Aorta (tissue), 5 donors: Measurements from ENCODE around the gene ELANE. TPM values are rescaled to one million over a fixed set of nuclear protein-coding genes. Genes with fewer than 3 reads are reported as not detected.

Experiments
- ATAC-seq: fragments of 200-7000 bp; cut with Tn5 transposase; one replicate; pipeline ENCODE4 v1.9.1; 2022; ENCODE audit warnings: moderate library complexity; ENCODE audit not compliant: low FRiP score
- DNase-seq, 2 donors: peaks; one replicate each; pipeline ENCODE4 v3.0.0-alpha.2; 2020
- H3K27ac ChIP-seq, 2 donors: one replicate each; pipeline ENCODE4 v1.5.1; 2013; ENCODE audit warnings: low read length in 2 of 2, mild to moderate bottlenecking in 2 of 2, moderate library complexity in 2 of 2, control low read depth in 1 of 2, inconsistent platforms in 1 of 2, low read depth in 1 of 2
- H3K27me3 ChIP-seq, 2 donors: one replicate each; pipeline ENCODE4 v1.6.1; 2013; ENCODE audit warnings: control low read depth in 1 of 2, low read length in 1 of 2, mild to moderate bottlenecking in 1 of 2, moderate library complexity in 1 of 2; ENCODE audit not compliant: insufficient read depth in 2 of 2, control insufficient read depth in 1 of 2
- H3K36me3 ChIP-seq, 2 donors: one replicate each; pipeline ENCODE4 v1.6.1; 2013; ENCODE audit warnings: control low read depth in 1 of 2, low read length in 1 of 2, mild to moderate bottlenecking in 1 of 2; ENCODE audit not compliant: insufficient read depth in 2 of 2, control insufficient read depth in 1 of 2
- H3K4me1 ChIP-seq, 2 donors: one replicate each; pipeline ENCODE4 v1.6.1; 2013; ENCODE audit warnings: low read length in 2 of 2, control low read depth in 1 of 2, mild to moderate bottlenecking in 1 of 2, moderate library complexity in 1 of 2; ENCODE audit not compliant: insufficient read depth in 2 of 2, control insufficient read depth in 1 of 2
- H3K4me3 ChIP-seq, 2 donors: one replicate each; pipeline ENCODE4 v1.5.1; 2013; ENCODE audit warnings: low read length in 2 of 2, control low read depth in 1 of 2, mild to moderate bottlenecking in 1 of 2
- H3K9me3 ChIP-seq: one replicate; pipeline ENCODE4 v1.6.1; 2013; ENCODE audit warnings: mild to moderate bottlenecking, low read length; ENCODE audit not compliant: control insufficient read depth
- WGBS, 2 donors: extraction: QIAGEN DNeasy Blood & Tissue Kit; methylation state at CpG; one replicate each; pipeline ENCODE4 v1.1.7; 2013; 5-methylcytosine and 5-hydroxymethylcytosine counted together
- intact Hi-C, 2 donors: fragments of 100-400 bp; cut with DNase I; formaldehyde crosslinking; loops; one replicate each; pipeline versions ENCODE4 v1.14.2 to v1.15.0; 2022
- polyA plus RNA-seq, 2 donors: library from polyadenylated mRNA; stranded (reverse); fragments of 200-250 nt; gene quantifications; one replicate each; pipeline ENCODE4 v1.2.3, GENCODE V29; 2013
- total RNA-seq, 2 donors: library from RNA; stranded (reverse); fragmentation: NEBNext Ultra II Directional; extraction: Animal tissue kit (Norgen Biotek cat#: 25700); gene quantifications; one replicate each; pipeline ENCODE4 v1.2.1, GENCODE V29; 2021
- donor health status: healthy with polysubstance abuse.
- donor health status: Bipolar disorder and iron deficiency.
- donor health status: DM: no; HTN: no; CAD: no.
- donor health status: DM: no; HTN: no; CAD: no.
- donor health status: DM: yes; HTN: yes; CAD: no.

ELANE gene
- total and polyA plus RNA-seq, 4 donors = 2.0 TPM; not detected in 3

DNA sequence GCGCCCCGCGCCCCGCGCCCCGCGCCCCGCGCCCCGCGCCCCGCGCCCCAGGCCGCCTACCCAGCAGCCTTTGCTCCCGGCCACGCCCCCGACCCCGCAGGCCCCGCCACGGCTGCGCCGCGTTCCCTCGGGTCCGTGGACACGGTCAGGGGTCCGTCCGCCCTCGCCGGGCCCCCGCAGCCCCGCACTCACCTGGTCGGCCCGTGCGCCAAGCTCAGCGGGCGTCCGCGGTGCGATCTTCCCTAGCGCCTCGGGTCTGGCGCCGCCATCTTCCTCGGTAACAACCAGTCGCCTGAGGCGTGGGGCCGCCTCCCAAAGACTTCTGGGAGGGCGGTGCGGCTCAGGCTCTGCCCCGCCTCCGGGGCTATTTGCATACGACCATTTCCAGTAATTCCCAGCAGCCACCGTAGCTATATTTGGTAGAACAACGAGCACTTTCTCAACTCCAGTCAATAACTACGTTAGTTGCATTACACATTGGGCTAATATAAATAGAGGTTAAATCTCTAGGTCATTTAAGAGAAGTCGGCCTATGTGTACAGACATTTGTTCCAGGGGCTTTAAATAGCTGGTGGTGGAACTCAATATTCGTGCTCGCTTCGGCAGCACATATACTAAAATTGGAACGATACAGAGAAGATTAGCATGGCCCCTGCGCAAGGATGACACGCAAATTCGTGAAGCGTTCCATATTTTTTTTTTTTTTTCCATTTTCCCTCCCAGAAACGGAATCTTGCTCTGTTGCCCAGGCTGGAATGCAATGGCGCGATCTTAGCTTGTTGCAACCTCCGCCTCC, 41.0 kb downstream of the ELANE start, which contains the start of the genes MED16 and RNU6-9:
TSS of gene MED16 (minus strand) at position 294 of the 796 bp plus-strand sequence. CDS start 2,056 bp downstream, outside the sequence.
TSS of gene RNU6-9 (plus strand) at position 591 of the 796 bp plus-strand sequence.
- peak; percentile 95 for ATAC-seq
- peaks cover 0 to 4% of the 10 kb centered on the region in 2 donors for H3K36me3 ChIP-seq
- WGBS, 2 donors = 0 to 1% methylated on average over 51 to 69 of the region's 69 CpGs

DNA sequence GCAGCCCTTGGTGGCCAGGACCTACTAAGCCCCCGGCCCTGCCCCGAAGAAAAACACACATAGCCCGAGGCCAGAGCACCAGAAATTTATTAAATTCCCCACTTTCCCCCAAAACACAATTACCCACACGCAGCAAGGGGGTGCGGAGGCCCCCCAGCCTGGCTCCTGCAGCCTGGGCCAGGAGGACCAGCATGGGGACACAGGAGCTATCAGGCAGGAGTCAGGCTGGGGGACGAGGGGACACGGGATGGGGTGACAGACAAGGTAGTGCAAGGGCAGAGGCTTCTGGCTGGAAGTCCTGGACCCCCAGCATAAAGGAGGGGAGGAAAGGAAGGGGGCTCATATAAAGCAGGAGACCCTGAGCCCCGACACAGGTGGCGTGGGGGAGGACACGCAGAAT, 44.3 kb downstream of the ELANE start:
- Histone ChIP-seq H3K27ac (no peak overlapping the region), H3K4me3 (no peak overlapping the region), H3K36me3 (no peaks in the 10 kb centered on the region), H3K4me1 (no peaks in the 10 kb centered on the region), H3K27me3 (no peaks in the 10 kb centered on the region), H3K9me3 (no peaks in the 10 kb centered on the region)
- no peak for DNase-seq
- intact Hi-C loops = loop anchor here in 1 of 2 donors (10.0 kb wide), 1 partner anchor 198 kb away; the partner anchor contains the start of gene POLR2E
- ATAC-seq = no peak
- 87 to 96% methylated on average over 10 of the region's 10 CpGs for WGBS, 2 donors

More for the DNA sequence above, 41.0 kb downstream of the ELANE start, which contains the start of the genes MED16 and RNU6-9:
- Histone ChIP-seq H3K27me3 (no peaks in the 10 kb centered on the region), H3K4me3 (peak within 1 kb of the TSS; percentile 67 to 93), H3K27ac (peak within 1 kb of the TSS in 1 of 2 donors; percentile 70), H3K4me1 (no peaks in the 10 kb centered on the region), H3K9me3 (no peaks in the 10 kb centered on the region)
- DNase-seq = peak; percentile 95 to 96
- intact Hi-C loops = loop anchor here in 1 of 2 donors (10.0 kb wide), 1 partner anchor 202 kb away; the partner anchor contains the start of gene POLR2E

DNA sequence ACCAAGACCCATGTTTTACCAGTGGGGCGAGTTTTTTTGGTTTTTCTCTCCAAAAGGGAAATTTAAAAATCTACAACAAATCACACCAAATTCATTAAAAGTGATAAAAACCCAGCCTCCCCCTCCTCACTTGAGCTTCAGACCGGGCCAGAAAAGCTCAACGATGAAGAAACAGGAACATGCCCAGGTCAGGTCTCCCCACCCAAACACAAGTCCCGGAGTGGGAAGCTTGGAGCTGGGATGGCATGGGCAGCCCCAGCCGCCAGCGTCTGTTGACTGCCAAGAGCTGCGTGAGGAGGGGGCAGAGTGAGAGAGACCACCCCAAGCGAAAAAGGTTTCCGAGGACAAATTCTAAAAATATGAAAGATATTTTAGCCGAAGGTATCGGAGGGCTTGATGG, 44.9 kb downstream of the ELANE start:
- no peak for DNase-seq
- WGBS, 2 donors = 91 to 92% methylated on average over 11 of the region's 11 CpGs
- H3K4me1 ChIP-seq = no peaks in the 10 kb centered on the region
- H3K36me3 ChIP-seq = no peaks in the 10 kb centered on the region
- no peaks in the 10 kb centered on the region for H3K9me3 ChIP-seq
- intact Hi-C loops = loop anchor here in 1 of 2 donors (10.0 kb wide), 1 partner anchor 198 kb away; the partner anchor contains the start of gene POLR2E
- H3K27me3 ChIP-seq = no peaks in the 10 kb centered on the region
- no peak for ATAC-seq
- H3K27ac ChIP-seq = no peak overlapping the region
- H3K4me3 ChIP-seq = no peak overlapping the region

DNA sequence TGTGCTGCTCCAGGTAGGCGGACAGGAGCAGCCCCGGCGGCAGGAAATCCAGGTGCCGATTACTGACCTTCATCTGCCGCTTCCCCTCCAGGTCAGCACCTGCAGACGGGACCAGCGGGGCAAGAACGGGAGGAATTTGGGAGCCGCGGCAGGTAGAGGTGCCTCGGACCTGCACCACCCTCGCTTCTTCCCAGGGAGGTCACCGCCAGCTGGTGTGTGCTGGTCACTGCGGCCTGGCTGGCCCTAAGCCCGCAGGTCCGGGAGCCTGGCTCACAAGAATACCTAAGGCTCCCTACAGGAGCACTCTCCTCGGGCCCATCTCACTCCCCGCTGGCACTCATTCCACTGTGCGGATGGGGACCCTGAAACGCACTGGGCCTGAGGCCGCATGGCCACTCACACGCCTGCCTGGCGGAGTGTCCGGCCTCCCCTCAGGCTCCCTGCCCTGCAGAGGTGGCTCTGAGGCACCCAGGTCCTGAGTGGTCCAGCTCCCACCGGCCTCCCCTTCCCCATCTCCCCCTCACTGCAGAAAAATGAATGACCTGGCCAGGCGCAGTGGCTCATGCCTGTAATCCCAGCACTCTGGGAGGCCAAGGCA, 45.4 kb downstream of the ELANE start:
- Histone ChIP-seq H3K36me3 (no peaks in the 10 kb centered on the region), H3K9me3 (no peaks in the 10 kb centered on the region), H3K27me3 (no peaks in the 10 kb centered on the region), H3K27ac (no peak overlapping the region), H3K4me1 (no peaks in the 10 kb centered on the region), H3K4me3 (no peak overlapping the region)
- WGBS, 2 donors = 90 to 93% methylated on average over 25 to 26 of the region's 26 CpGs
- no peak for DNase-seq
- no peak for ATAC-seq
- intact Hi-C loops = loop anchor here in 1 of 2 donors (10.0 kb wide), 1 partner anchor 197 kb away; the partner anchor contains the start of gene POLR2E

DNA sequence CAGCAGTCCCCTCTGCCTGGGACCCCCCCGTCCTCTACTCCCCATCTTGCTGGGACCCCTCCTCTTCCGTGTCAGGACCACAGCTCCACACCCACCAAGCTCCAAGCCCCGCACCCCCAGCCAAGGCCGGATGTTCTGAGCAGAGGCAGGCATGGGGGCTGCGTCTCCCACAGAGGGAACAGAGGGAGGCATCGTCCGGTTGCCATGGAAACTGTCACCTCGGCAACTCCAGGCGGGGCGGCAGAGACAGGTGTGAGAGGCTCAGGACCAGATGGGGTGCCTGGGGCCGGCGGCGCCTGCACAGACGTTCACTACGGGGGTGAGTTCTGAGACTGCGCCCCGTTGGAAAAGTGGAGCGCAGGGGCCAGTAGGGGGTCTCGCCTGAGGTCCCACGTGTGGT, 46.6 kb downstream of the ELANE start:
- Histone ChIP-seq H3K27me3 (no peaks in the 10 kb centered on the region), H3K4me1 (no peaks in the 10 kb centered on the region), H3K4me3 (no peak overlapping the region), H3K27ac (no peak overlapping the region), H3K36me3 (no peaks in the 10 kb centered on the region), H3K9me3 (no peaks in the 10 kb centered on the region)
- no peak for DNase-seq
- 76 to 79% methylated on average over 19 to 20 of the region's 20 CpGs for WGBS, 2 donors
- no peak for ATAC-seq
- intact Hi-C loops = loop anchor here in 1 of 2 donors (10.0 kb wide), 1 partner anchor 196 kb away; the partner anchor contains the start of gene POLR2E

DNA sequence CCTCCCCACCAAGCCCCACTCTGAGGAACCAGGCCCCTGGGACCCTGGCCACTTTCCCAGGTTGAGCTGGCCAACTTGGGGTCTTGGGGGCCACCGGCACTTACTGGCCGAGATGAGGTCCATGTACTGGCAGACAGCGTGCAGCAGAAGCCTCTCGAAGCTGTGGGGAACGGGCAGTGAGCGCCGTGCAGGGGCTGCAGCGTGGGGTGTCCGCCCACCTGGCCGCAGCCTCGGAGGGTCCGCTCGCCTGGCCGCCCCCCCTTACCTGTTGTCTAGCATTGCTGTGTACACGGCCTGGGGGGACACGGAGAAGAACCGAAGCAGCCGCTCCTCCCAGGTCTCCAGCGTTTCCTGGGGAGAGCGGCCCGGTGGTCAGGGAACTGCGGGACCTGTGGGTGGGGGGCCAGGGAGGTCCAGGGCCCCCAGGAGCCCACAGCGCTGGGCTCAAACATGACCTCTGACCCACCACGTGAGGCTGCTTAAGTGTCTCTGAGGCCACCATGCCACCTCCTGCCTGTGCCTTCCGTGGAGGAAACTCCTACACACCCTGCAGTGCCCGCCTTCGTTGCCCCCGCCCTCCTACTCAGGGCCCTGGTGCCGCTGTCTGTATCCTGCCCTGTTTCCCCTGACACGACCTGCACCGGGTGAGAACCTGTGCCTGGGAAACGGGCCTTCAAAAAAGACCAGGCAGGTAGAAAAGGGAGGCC, 47.4 kb downstream of the ELANE start:
- intact Hi-C loops = loop anchor here in 1 of 2 donors (10.0 kb wide), 1 partner anchor 195 kb away; the partner anchor contains the start of gene POLR2E
- Histone ChIP-seq H3K9me3 (no peaks in the 10 kb centered on the region), H3K27me3 (no peaks in the 10 kb centered on the region), H3K4me1 (no peaks in the 10 kb centered on the region), H3K27ac (no peak overlapping the region), H3K36me3 (no peaks in the 10 kb centered on the region), H3K4me3 (no peak overlapping the region)
- DNase-seq = no peak
- WGBS, 2 donors = 90% methylated on average over 32 of the region's 32 CpGs
- no peak for ATAC-seq

DNA sequence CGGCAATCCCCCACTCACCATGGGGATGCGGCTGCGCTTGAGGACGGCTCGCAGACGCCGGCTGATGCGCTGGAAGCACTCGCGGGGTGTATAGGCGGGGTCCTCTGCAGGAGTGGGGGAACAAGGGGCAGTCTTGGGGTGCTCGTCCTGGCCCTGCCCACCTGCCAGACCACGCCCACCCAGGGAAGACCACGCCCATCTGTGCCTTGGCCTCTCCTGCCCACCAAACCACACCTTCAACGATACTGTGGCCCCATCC, 47.9 kb downstream of the ELANE start:
- ATAC-seq = no peak
- no peaks in the 10 kb centered on the region for H3K4me1 ChIP-seq
- H3K27ac ChIP-seq = no peak overlapping the region
- intact Hi-C loops = no loop called here
- no peak overlapping the region for H3K4me3 ChIP-seq
- no peak for DNase-seq
- no peaks in the 10 kb centered on the region for H3K36me3 ChIP-seq
- H3K9me3 ChIP-seq = no peaks in the 10 kb centered on the region
- WGBS, 2 donors = 90 to 92% methylated on average over 13 to 15 of the region's 15 CpGs
- H3K27me3 ChIP-seq = no peaks in the 10 kb centered on the region

DNA sequence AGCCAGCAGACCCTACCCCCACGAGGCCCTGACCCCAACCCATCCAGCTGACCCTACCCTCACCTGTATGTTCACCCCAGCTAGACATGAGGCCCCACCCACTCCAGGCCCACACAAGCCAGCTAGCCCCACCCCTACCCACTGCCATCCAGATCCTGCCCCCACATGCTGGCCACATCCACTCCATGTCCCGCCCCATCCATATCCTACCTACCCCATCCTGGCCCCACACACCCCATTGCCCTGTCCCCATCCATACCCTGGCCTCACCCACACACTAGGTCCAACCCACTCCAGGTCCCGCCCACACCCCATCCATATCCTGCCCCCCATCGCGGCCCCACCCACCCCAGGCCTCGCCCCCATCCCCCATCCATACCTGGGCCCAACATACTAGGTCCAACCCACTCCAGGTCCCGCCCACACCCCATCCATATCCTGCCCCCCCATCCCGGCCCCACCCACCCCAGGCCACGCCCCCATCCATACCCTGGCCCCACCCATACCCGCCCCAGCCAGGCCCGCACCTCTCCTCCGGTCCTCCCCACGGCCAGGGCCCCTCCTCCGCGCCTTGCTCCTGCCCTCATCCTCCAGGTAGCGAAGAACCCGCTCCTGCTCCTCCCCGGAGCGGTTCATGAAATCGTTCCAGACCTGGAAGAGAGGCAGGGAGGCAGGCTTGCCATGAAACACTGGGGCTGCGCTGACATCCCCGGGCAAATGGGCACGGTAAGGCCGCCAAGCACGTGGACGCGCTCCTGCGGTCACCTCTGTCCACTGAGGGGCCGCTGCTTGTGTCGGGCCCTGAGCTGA, 48.4 kb downstream of the ELANE start:
- no peak overlapping the region for H3K4me3 ChIP-seq
- no peak overlapping the region for H3K27ac ChIP-seq
- H3K4me1 ChIP-seq = no peaks in the 10 kb centered on the region
- ATAC-seq (no peak), DNase-seq (no peak)
- H3K9me3 ChIP-seq = no peaks in the 10 kb centered on the region
- 84 to 86% methylated on average over 29 to 30 of the region's 30 CpGs for WGBS, 2 donors
- H3K36me3 ChIP-seq = no peaks in the 10 kb centered on the region
- H3K27me3 ChIP-seq = no peaks in the 10 kb centered on the region
- intact Hi-C loops = no loop called here
